HG02884 (cell line): ENCODE measurements around the gene GSAP.

Experiments
- ATAC-seq: cut with Tn5 transposase; IDR thresholded peaks from one replicate; pipeline ENCODE4 v1.9.1; 2021; ENCODE audit warnings: mild to moderate bottlenecking, moderate library complexity; ENCODE audit not compliant: unreplicated experiment

The GSAP gene

DNA sequence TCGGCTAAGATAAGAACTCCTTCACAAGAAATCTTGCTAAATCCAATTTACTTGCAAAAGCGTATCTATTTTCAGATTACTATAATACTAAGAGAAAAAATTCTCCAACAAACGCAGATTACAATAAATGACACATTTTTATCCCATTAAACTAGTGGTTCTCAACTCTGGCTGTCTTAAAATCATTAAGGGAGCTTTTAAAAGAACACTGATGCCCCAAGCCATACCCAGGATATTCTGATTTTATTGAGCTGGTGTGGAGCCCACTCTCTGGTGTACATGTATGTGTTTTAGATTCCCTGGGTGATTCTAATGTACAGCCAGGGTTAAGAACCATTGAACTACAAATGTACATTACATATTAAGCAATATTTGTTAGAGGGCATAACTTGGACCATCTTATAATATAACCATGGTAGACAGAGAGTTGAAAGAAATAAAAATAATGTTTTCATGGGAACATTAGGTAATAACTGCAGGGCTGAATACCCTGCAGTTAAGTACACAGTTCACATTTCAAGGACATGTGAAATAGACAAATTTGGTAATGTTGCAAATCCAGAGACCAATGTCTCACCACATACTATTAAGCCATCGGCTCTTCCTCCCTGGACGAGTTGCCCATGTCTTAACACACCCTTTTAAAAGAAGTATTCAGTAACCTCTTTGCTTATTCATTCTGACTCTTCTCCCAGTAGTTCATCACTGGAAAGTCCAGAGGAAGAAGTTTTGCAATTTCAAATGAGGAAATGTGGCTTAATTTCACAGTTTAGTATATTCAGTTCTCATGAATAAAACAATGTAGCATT is 6.2 kb downstream of the GSAP start:
- no peak for ATAC-seq

GRCh38 chr7:77409005-77409738 is 7.0 kb downstream of the GSAP start:
- no peak for ATAC-seq

DNA sequence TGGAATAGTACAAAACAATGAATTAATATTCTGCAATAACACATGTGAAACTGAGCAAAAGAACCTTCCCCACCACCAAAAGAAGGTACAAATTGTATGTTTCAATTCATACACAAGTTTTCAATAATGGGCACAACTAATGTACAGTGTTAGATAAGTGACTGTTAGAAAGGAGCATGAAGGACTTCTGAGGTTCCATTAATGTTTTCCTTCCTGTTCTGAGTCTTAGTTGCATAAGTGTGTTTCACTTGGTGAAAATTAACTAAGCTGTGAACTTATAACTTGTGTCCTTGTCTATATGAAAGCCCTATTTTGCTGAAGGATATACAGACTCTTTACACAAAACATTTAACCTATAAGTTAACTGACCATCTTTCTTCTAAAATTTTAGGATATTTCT is 8.2 kb downstream of the GSAP start:
- ATAC-seq = no peak

GRCh38 chr7:77406421-77406820 is 9.7 kb downstream of the GSAP start:
- ATAC-seq = no peak

- ATAC-seq = no peak
Measured at GRCh38 chr7:77404641-77405040, 11.5 kb downstream of the GSAP start.

- ATAC-seq = no peak
Measured at GRCh38 chr7:77403957-77404356, 12.2 kb downstream of the GSAP start.

GRCh38 chr7:77402818-77403217 is 13.3 kb downstream of the GSAP start:
- no peak for ATAC-seq

DNA sequence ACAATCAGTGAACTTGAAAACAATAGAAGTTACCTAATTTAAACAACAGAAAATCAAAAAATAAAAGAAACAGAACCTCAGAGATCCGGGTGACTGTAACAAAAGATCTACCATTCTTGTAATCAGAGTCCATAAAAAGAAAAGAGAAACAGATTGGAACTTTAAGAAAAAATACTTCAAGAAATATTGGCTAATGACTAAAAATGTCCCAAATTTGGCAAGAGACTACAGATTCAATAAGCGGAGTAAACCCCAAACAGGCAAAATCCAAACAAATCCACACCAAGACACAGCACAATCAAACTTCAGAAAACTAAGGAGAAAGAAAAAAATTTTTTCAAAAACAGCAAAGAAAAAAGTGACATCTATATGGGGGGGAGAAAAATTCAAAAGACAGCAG is 15.1 kb downstream of the GSAP start:
- ATAC-seq = no peak

GRCh38 chr7:77399816-77400215 is 16.3 kb downstream of the GSAP start:
- no peak for ATAC-seq

- ATAC-seq = no peak
Measured at GRCh38 chr7:77396894-77397547, 19.1 kb downstream of the GSAP start.

DNA sequence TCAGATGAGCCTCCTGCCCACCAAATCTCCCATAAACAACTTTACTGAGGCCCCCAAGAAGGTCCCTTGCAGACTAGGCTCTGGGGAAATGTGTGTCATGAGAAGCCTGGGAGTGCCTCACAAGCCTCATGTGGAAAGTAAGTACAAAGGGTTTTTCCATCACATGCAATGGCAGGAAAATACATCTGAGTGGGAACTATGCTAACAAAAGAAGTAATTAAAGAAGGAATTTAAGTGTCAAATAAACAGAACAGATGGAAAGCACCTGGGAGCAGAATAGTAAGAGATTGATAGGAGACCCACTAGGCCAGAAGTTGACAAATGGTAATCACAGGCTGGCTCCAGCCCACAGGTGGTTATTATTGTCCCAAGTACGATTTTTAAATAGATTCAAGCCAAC is 20.5 kb downstream of the GSAP start:
- no peak for ATAC-seq

GRCh38 chr7:77393954-77394353 is 22.2 kb downstream of the GSAP start:
- ATAC-seq = no peak

DNA sequence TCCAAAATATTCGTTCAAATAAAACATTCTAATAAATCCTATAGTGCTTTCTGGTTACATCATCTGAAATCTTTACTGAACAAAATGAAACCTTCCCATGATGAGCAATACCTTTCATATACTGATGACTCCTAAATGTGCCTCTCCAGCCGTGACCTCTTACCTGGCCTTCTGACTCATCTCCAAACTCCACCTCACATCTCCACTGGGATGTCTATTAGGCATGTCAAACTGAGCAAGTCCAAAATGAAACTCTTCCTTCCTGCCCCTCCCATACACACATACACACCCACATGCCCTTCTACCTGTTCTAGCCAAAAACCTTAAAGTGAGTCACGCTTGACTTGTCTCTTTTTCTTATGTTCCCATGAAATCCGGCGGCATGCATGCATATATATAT is 22.9 kb downstream of the GSAP start:
- ATAC-seq = peak; percentile 89

- ATAC-seq = peak; percentile 49
Measured at GRCh38 chr7:77391230-77391629, 24.9 kb downstream of the GSAP start.

DNA sequence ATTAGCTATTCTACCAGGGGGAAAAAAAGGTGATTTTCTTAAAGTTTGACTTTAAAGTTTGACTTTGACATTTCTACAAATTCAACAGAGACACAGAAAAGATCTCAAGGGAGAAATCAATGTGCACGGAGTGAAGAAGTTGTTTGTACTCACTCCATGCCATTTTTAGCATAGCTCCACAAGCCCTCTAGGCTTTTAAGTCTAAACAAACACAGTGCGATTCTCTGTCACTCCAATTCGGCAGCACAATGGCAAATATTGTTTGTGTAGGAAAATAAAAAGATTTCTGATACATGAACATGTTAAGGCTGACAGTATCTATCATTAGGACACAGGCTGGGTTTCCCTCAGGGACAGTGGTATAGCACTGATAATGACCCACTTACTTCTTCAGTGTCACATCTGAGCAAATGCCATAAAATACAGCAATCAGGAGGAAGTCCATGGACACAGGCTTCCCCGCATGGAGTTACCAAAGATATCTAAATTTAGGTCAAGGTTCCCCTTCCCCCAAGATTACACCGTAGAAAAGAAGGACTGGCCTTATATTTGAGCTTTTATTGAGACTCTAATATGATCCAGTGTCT is 28.0 kb downstream of the GSAP start:
- no peak for ATAC-seq

DNA sequence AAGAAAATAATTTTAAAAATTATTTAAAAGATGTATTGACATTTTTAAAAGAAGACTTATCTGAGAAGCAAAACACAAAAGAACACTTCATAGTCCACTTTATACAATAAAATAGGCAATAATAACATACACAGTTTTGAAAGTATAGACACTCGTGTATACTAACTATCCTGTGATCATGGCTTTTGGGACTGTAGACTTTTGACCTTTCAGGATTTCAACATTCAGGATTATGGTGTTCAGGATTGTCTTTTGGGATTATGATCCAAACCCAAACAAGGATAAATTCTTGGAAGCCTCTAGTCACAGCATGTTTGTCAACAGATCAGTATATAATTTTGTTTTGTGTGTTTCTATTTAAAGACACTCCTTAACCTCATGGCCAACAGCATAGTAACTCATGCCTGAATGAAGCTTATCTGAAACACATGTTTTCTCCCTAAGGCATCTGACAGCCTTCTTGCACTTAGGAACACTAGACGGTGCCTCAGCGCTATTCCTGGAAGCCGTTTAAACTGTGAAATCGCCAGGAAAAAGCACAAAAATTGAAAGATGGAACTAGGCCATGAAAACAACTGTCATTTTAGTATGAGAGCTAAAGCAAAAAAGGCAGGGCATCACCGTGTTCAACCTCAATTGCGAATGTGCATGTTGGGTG is 29.9 kb downstream of the GSAP start:
- ATAC-seq = no peak

GRCh38 chr7:77383333-77383740 is 32.8 kb downstream of the GSAP start:
- ATAC-seq = no peak

DNA sequence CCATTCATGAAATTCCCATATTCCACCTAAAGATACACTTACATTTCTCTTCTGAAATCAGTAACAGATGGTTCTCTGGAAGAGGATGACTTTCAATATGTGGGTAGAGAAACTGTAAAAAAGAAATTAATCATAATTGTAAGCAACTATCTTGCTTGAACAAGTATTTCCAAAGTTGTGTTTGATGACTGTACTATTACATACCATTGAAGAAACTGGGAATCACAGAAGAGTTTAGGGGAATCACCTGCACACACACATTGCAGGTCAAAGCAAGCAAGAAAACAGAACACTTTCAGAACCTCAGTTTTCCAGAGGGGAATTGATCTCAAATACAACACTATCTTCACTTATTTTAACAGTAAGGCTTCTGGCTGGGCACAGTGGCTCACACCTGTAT is 33.6 kb downstream of the GSAP start:
- no peak for ATAC-seq

DNA sequence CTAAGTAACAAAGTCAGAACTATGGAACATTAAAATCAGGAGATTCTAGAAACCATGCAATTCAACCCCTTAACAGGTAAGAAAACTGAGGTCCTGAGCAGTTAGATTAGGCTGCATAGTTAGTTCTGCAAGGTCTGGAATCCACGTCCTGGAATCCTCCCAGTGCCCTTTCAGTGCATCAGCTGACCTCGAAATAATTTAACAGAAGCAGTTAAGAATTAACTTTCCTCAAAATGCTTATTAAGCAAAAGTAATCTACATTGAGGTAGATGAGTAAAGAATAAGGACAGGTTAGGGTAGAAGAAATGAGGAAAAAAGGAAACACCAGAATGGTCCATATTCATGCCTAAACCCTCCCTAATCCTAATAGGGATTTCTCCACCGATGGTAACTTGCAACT is 37.6 kb downstream of the GSAP start:
- ATAC-seq = no peak

GRCh38 chr7:77370606-77371005 is 45.5 kb downstream of the GSAP start:
- peak; percentile 84 for ATAC-seq

DNA sequence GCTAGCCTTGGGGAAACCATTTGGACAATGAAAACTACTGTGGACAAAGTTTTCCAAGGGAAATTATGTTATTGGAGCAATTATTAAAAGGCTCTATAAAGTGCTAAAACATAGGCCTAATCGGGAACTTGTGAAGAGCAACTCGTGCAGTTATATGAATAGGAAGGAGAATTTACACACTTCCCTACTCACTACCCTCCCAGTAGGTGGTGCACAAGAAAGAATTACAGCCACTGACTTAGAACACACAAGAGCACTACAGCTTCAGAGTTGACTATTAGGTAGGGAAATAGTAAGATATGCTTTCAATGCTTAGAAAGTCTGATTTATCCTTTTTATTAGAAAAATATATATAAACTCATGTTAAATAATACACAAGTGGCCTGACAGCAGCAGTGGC is 47.2 kb downstream of the GSAP start:
- ATAC-seq = no peak
